ENCODE data around the gene NRG2. TPM values are rescaled to one million over a fixed set of nuclear protein-coding genes. Genes with fewer than 3 reads are reported as not detected.

Gene NRG2
- polyA plus RNA-seq, 1 of the 3 experiments (the other 2 are of a cell fraction): 3.7 TPM

DNA sequence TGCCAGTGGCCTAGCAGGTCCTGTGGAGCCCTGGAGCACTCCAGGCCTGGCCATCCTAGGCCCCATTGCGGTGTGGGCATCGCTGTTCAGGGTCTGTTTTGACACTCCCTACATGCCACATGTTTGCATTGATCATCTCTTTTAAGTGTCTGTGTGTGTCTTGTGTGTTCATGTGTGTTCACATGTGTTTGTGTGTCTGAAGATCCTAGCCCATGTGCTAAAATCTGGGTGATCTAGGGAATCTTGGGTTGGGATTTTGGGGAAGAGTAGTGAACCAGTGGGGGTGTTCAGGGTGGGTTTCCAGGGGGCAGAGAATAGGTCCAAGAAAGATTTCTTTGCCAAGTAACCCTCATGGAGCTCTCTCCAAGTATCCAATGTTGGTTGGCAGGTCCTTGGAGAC, 239.1 kb downstream of the NRG2 start:
- Histone ChIP-seq H3K27me3 (ENCODE audit: insufficient read depth) (peaks cover 34% of the 10 kb centered on the region), H3K4me3 (ENCODE audit: low read depth in 2 of 2, low read length in 1 of 2) (no peak overlapping the region), H3K9me2 (no peaks in the 10 kb centered on the region), H3K4me2 (no peak overlapping the region), H3K4me1 (ENCODE audit: control insufficient read depth in 1 of 2, insufficient read depth in 2 of 2, low read depth in 1 of 2, low read length in 1 of 2) (no peaks in the 10 kb centered on the region), H4K20me1 (ENCODE audit: insufficient read depth) (no peaks in the 10 kb centered on the region), H2AFZ (ENCODE audit: low read depth) (no peak overlapping the region), H3K79me2 (ENCODE audit: insufficient read depth) (no peaks in the 10 kb centered on the region), H3K36me3 (replicated peaks in 1 of 2; ENCODE audit: control insufficient read depth in 1 of 2, insufficient read depth in 2 of 2, low read length in 1 of 2) (no peaks in the 10 kb centered on the region), H3K9ac (no peak overlapping the region), H3F3A (replicated peaks; ENCODE audit: insufficient read depth) (no peaks in the 10 kb centered on the region), H3K27ac (ENCODE audit: low read depth in 2 of 2, low read length in 1 of 2) (no peak overlapping the region), H3K9me3 (no peaks in the 10 kb centered on the region)
- WGBS (ENCODE audit: low lambda C conversion rate): 46% methylated on average over 2 of the region's 2 CpGs
- ChIA-PET CTCF (interaction anchor here (2.6 to 6.4 kb wide), 2 partner anchors 16 to 164 kb away, joined by 14 to 34 read pairs; no protein-coding TSS in a partner anchor), POLR2A (no interaction called here)
- DNase-seq: no peak
- no peak for TF ChIP-seq EP300 (IDR thresholded peaks at IDR 0.05; ENCODE audit: borderline replicate concordance in 1 of 2, low read depth in 1 of 2, low read length in 1 of 2)
- TF ChIP-seq, protein P1, sequence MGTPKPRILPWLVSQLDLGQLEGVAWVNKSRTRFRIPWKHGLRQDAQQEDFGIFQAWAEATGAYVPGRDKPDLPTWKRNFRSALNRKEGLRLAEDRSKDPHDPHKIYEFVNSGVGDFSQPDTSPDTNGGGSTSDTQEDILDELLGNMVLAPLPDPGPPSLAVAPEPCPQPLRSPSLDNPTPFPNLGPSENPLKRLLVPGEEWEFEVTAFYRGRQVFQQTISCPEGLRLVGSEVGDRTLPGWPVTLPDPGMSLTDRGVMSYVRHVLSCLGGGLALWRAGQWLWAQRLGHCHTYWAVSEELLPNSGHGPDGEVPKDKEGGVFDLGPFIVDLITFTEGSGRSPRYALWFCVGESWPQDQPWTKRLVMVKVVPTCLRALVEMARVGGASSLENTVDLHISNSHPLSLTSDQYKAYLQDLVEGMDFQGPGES (IDR thresholded peaks at IDR 0.05; ENCODE audit: low read depth, low read length): no peak
- TF ChIP-seq FOXM1 (IDR thresholded peaks at IDR 0.05; ENCODE audit: low read depth): no peak
- TF ChIP-seq TEAD4 (IDR thresholded peaks at IDR 0.05; ENCODE audit: borderline replicate concordance, insufficient read depth): no peak
- TF ChIP-seq CHD2 (IDR thresholded peaks at IDR 0.05; ENCODE audit: low read length, partially characterized antibody): no peak
- TF ChIP-seq FOXJ3 (CRISPR knock-in tag; IDR thresholded peaks at IDR 0.05): no peak
- TF ChIP-seq, protein P2, sequence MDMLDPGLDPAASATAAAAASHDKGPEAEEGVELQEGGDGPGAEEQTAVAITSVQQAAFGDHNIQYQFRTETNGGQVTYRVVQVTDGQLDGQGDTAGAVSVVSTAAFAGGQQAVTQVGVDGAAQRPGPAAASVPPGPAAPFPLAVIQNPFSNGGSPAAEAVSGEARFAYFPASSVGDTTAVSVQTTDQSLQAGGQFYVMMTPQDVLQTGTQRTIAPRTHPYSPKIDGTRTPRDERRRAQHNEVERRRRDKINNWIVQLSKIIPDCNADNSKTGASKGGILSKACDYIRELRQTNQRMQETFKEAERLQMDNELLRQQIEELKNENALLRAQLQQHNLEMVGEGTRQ (IDR thresholded peaks at IDR 0.05; ENCODE audit: borderline replicate concordance, low read depth, low read length): no peak
- no peak for TF ChIP-seq EZH2phosphoT487 (IDR thresholded peaks at IDR 0.05; ENCODE audit: borderline replicate concordance, low read depth)
- TF ChIP-seq RXRA (IDR thresholded peaks at IDR 0.05; ENCODE audit: borderline replicate concordance, low read depth): no peak
- TF ChIP-seq SIN3A (IDR thresholded peaks at IDR 0.05; ENCODE audit: borderline replicate concordance, low read depth, low read length): no peak
- TF ChIP-seq GATA2 (CRISPR knock-in tag; IDR thresholded peaks at IDR 0.05): no peak
- no peak for TF ChIP-seq NFIC (IDR thresholded peaks at IDR 0.05; ENCODE audit: borderline replicate concordance)
- TF ChIP-seq GABPA (IDR thresholded peaks at IDR 0.05; ENCODE audit: low read depth): no peak
- TF ChIP-seq NRF1 (IDR thresholded peaks at IDR 0.05; ENCODE audit: low read depth, low read length): no peak
- TF ChIP-seq MAX (IDR thresholded peaks at IDR 0.05; ENCODE audit: low read depth): no peak
- no peak for TF ChIP-seq MEF2A (IDR thresholded peaks at IDR 0.05; ENCODE audit: borderline replicate concordance, low read depth)
- TF ChIP-seq TCF12 (IDR thresholded peaks at IDR 0.05): no peak

- Histone ChIP-seq H3K9me2 (no peaks in the 10 kb centered on the region), H2AFZ (ENCODE audit: low read depth) (no peak overlapping the region), H4K20me1 (ENCODE audit: insufficient read depth) (no peaks in the 10 kb centered on the region), H3K36me3 (replicated peaks in 1 of 2; ENCODE audit: control insufficient read depth in 1 of 2, insufficient read depth in 2 of 2, low read length in 1 of 2) (no peaks in the 10 kb centered on the region), H3K27ac (ENCODE audit: low read depth in 2 of 2, low read length in 1 of 2) (no peak overlapping the region), H3K9ac (no peak overlapping the region), H3K4me1 (ENCODE audit: control insufficient read depth in 1 of 2, insufficient read depth in 2 of 2, low read depth in 1 of 2, low read length in 1 of 2) (peaks cover 0 to 4% of the 10 kb centered on the region in 2 experiments; a peak in 1 of 4 replicates), H3K4me3 (ENCODE audit: low read depth in 2 of 2, low read length in 1 of 2) (no peak overlapping the region), H3K27me3 (ENCODE audit: insufficient read depth) (peaks cover 73% of the 10 kb centered on the region), H3K79me2 (ENCODE audit: insufficient read depth) (no peaks in the 10 kb centered on the region), H3F3A (replicated peaks; ENCODE audit: insufficient read depth) (no peaks in the 10 kb centered on the region), H3K9me3 (no peaks in the 10 kb centered on the region), H3K4me2 (no peak overlapping the region)
- TF ChIP-seq EP300 (IDR thresholded peaks at IDR 0.05; ENCODE audit: borderline replicate concordance in 1 of 2, low read depth in 1 of 2, low read length in 1 of 2) (no peak), CHD2 (IDR thresholded peaks at IDR 0.05; ENCODE audit: low read length, partially characterized antibody) (no peak), MAX (IDR thresholded peaks at IDR 0.05; ENCODE audit: low read depth) (no peak)
- ChIA-PET POLR2A (no interaction called here), CTCF (interaction anchor here (0.6 to 5.7 kb wide), 7 partner anchors 11 to 172 kb away, joined by 3 to 66 read pairs (median 3); no protein-coding TSS in a partner anchor)
- no peak for DNase-seq
Measured at GRCh38 chr5:139799359-139799758, 243.7 kb downstream of the NRG2 start.
